Natural killer cell (primary cell): ENCODE measurements around the gene LIN52. TPM values are rescaled to one million over a fixed set of nuclear protein-coding genes. Genes with fewer than 3 reads are reported as not detected.

Source experiments
- ATAC-seq, 3 donors: fragments of 150-1000 bp in 2 of 3; fragments of 200-7000 bp in 1 of 3; cut with Tn5 transposase; 1 replicate in 1 of 3; 2 replicates in 2 of 3; pipeline ENCODE4 v1.10.0; 2021; ENCODE audit warnings: mild to moderate bottlenecking in 2 of 3, moderate library complexity in 2 of 3
- DNase-seq, 2 donors: peaks; one replicate each; pipeline versions ENCODE4 v3.0.0 to v3.0.0-alpha.2; 2013 to 2021; ENCODE audit warnings: mixed read lengths in 1 of 2
- H3K27ac ChIP-seq: one replicate; pipeline ENCODE4 v1.5.1; 2013; ENCODE audit warnings: mild to moderate bottlenecking, low read length
- H3K27me3 ChIP-seq: one replicate; pipeline ENCODE4 v1.6.1; 2013; ENCODE audit warnings: low read length; ENCODE audit not compliant: control insufficient read depth, insufficient read depth
- H3K36me3 ChIP-seq: one replicate; pipeline ENCODE4 v1.6.1; 2013; ENCODE audit warnings: low read length; ENCODE audit not compliant: control insufficient read depth, insufficient read depth
- H3K4me1 ChIP-seq: one replicate; pipeline ENCODE4 v1.6.1; 2013; ENCODE audit warnings: low read length; ENCODE audit not compliant: control insufficient read depth, insufficient read depth
- H3K4me3 ChIP-seq: one replicate; pipeline ENCODE4 v1.5.1; 2013; ENCODE audit warnings: low read length
- H3K9me3 ChIP-seq: one replicate; pipeline ENCODE4 v1.6.1; 2013; ENCODE audit warnings: low read length; ENCODE audit not compliant: control insufficient read depth, insufficient read depth
- H3K27ac Mint-ChIP-seq, 2 donors: one replicate each; pipeline ENCODE4 v1.8.0; 2022; ENCODE audit warnings: mild to moderate bottlenecking in 2 of 2, mixed read lengths in 2 of 2, moderate library complexity in 1 of 2
- H3K27me3 Mint-ChIP-seq, 2 donors: one replicate each; pipeline ENCODE4 v1.8.0; 2022; ENCODE audit warnings: low read depth in 2 of 2, mixed read lengths in 2 of 2
- H3K36me3 Mint-ChIP-seq: one replicate; pipeline ENCODE4 v1.8.0; 2022; ENCODE audit warnings: mixed read lengths
- H3K4me1 Mint-ChIP-seq, 2 donors: one replicate each; pipeline ENCODE4 v1.8.0; 2022; ENCODE audit warnings: mixed read lengths in 2 of 2
- H3K4me3 Mint-ChIP-seq: one replicate; pipeline ENCODE4 v1.8.0; 2022; ENCODE audit warnings: mild to moderate bottlenecking, moderate library complexity, mixed read lengths
- H3K9me3 Mint-ChIP-seq, 2 donors: one replicate each; pipeline ENCODE4 v1.8.0; 2022; ENCODE audit warnings: mixed read lengths in 2 of 2
- WGBS: methylation state at CpG from one replicate; pipeline ENCODE4 v1.1.7; 2013; ENCODE audit warnings: missing lambda C conversion rate; ENCODE audit not compliant: insufficient coverage; 5-methylcytosine and 5-hydroxymethylcytosine counted together
- intact Hi-C: fragments of 100-400 bp; cut with micrococcal nuclease; formaldehyde crosslinking; loops from one replicate; pipeline ENCODE4 v1.14.2; 2022
- total RNA-seq, 4 donors: library from RNA; stranded (reverse); fragments of 120-200 nt in 1 of 4; gene quantifications; one replicate each; pipeline versions ENCODE4 v1.2.3 to v1.2.4, GENCODE V29; 2013 to 2022
- TF ChIP-seq, protein P1 (sequence below): fragments of 200-600 bp; IDR thresholded peaks from one replicate; pipeline ENCODE4 v1.8.0; 2022; ENCODE audit warnings: antibody characterized with exemption

LIN52 gene
- total RNA-seq, 3 donors from 2014 or later (not counting 1 experiment from before 2014, with no cell fraction given) = 10.6 to 15.0 (median 12.8) TPM

GRCh38 chr14:74205882-74206281 is 121.1 kb downstream of the LIN52 start:
- intact Hi-C loops = no loop called here
- H3K36me3 ChIP-seq = peaks cover 7% of the 10 kb centered on the region
- no peak for ATAC-seq
- no peak overlapping the region for H3K27ac ChIP-seq
- TF ChIP-seq, protein P1, sequence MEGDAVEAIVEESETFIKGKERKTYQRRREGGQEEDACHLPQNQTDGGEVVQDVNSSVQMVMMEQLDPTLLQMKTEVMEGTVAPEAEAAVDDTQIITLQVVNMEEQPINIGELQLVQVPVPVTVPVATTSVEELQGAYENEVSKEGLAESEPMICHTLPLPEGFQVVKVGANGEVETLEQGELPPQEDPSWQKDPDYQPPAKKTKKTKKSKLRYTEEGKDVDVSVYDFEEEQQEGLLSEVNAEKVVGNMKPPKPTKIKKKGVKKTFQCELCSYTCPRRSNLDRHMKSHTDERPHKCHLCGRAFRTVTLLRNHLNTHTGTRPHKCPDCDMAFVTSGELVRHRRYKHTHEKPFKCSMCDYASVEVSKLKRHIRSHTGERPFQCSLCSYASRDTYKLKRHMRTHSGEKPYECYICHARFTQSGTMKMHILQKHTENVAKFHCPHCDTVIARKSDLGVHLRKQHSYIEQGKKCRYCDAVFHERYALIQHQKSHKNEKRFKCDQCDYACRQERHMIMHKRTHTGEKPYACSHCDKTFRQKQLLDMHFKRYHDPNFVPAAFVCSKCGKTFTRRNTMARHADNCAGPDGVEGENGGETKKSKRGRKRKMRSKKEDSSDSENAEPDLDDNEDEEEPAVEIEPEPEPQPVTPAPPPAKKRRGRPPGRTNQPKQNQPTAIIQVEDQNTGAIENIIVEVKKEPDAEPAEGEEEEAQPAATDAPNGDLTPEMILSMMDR = no peak
- no peak overlapping the region for H3K4me3 ChIP-seq
- no peaks in the 10 kb centered on the region for H3K9me3 ChIP-seq
- H3K36me3 Mint-ChIP-seq = no peaks in the 10 kb centered on the region
- no peaks in the 10 kb centered on the region for H3K27me3 ChIP-seq
- no peak overlapping the region for H3K4me3 Mint-ChIP-seq
- H3K4me1 ChIP-seq = no peaks in the 10 kb centered on the region
- H3K4me1 Mint-ChIP-seq = peaks cover 0 to 6% of the 10 kb centered on the region in 2 donors
- peaks cover 0 to 4% of the 10 kb centered on the region in 2 donors for H3K27me3 Mint-ChIP-seq
- 100% methylated on average over 1 of the region's 1 CpG for WGBS
- DNase-seq = no peak
- H3K9me3 Mint-ChIP-seq = no peaks in the 10 kb centered on the region
- no peak overlapping the region for H3K27ac Mint-ChIP-seq

- Mint-ChIP-seq H3K27me3 (peaks cover 0 to 4% of the 10 kb centered on the region in 2 donors), H3K9me3 (no peaks in the 10 kb centered on the region), H3K4me3 (no peak overlapping the region), H3K4me1 (peaks cover 0 to 6% of the 10 kb centered on the region in 2 donors), H3K27ac (no peak overlapping the region), H3K36me3 (no peaks in the 10 kb centered on the region)
- no peak overlapping the region for H3K27ac ChIP-seq
- H3K9me3 ChIP-seq = no peaks in the 10 kb centered on the region
- intact Hi-C loops = no loop called here
- DNase-seq (no peak), ATAC-seq (no peak)
- no peaks in the 10 kb centered on the region for H3K27me3 ChIP-seq
- H3K4me3 ChIP-seq = no peak overlapping the region
- TF ChIP-seq, protein P1 = no peak
- 67% methylated on average over 1 of the region's 3 CpGs for WGBS
- peaks cover 4% of the 10 kb centered on the region for H3K36me3 ChIP-seq
- no peaks in the 10 kb centered on the region for H3K4me1 ChIP-seq
Observed at GRCh38 chr14:74207943-74208342, 123.2 kb downstream of the LIN52 start.

DNA sequence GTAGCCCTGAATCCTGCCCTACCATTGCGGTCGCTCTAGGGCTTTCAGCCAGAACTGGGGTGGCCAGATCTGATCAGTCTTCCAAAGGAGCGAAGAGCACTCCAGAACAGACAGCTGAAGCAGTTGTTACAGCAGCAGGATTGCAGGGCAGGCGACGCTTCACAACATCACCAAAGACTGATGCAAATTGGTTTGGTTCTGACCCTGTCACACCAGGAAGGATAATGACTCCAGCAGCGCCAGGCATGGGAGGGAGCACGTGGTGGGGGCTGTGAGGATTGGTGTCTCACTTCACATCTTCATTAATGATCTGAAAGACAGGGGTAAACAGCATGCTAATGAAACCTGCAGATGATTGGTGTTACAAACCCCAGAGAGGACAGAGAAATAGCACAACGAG is 123.9 kb downstream of the LIN52 start:
- DNase-seq (no peak), ATAC-seq (no peak)
- peaks cover 0 to 4% of the 10 kb centered on the region in 2 donors for H3K27me3 Mint-ChIP-seq
- no peak overlapping the region for H3K4me3 Mint-ChIP-seq
- no peak overlapping the region for H3K27ac Mint-ChIP-seq
- no peak overlapping the region for H3K27ac ChIP-seq
- TF ChIP-seq, protein P1 = no peak
- intact Hi-C loops = no loop called here
- H3K4me1 Mint-ChIP-seq = peaks cover 0 to 6% of the 10 kb centered on the region in 2 donors
- H3K9me3 ChIP-seq = no peaks in the 10 kb centered on the region
- H3K36me3 ChIP-seq = no peaks in the 10 kb centered on the region
- H3K4me1 ChIP-seq = no peaks in the 10 kb centered on the region
- WGBS = 74% methylated on average over 8 of the region's 8 CpGs
- no peaks in the 10 kb centered on the region for H3K9me3 Mint-ChIP-seq
- no peak overlapping the region for H3K4me3 ChIP-seq
- no peaks in the 10 kb centered on the region for H3K36me3 Mint-ChIP-seq
- H3K27me3 ChIP-seq = no peaks in the 10 kb centered on the region

DNA sequence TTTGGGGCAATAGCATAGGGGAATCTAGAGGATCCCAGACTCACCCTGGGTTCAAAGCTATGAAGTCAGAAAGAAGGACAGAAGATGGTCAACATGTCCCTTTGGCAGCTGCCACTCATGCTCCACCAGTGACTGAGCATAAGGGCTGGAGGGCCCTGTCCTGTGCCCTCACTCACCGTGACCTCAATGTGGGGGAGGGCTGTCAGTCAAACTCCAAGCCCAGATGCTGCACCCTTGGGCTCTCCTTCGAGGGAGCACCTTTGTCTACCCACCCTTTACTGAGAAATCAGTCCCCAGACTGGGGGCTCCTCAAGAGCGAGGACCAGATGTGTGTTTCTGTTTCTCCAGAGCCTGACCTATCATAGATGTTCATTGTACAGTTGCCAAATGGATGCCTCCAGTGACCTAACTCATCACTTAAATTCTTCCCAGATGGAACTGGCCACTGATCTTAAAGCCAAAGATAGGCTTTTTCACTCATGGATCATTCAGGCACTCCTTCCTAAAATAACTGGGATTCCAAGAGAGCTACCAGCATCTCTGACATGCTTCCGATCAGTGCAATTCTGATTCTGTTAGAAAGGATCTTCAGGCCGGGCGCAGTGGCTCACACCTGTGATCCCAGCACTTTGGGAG is 127.3 kb downstream of the LIN52 start:
- H3K4me3 ChIP-seq = no peak overlapping the region
- H3K4me1 ChIP-seq = no peaks in the 10 kb centered on the region
- no peak for DNase-seq
- no peaks in the 10 kb centered on the region for H3K27me3 ChIP-seq
- intact Hi-C loops = no loop called here
- 88% methylated on average over 6 of the region's 6 CpGs for WGBS
- TF ChIP-seq, protein P1 = no peak
- Mint-ChIP-seq H3K27me3 (peaks cover 0 to 7% of the 10 kb centered on the region in 2 donors), H3K4me1 (peaks cover 0 to 6% of the 10 kb centered on the region in 2 donors), H3K4me3 (no peak overlapping the region), H3K36me3 (no peaks in the 10 kb centered on the region), H3K27ac (no peak overlapping the region), H3K9me3 (no peaks in the 10 kb centered on the region)
- H3K36me3 ChIP-seq = no peaks in the 10 kb centered on the region
- no peak overlapping the region for H3K27ac ChIP-seq
- no peaks in the 10 kb centered on the region for H3K9me3 ChIP-seq
- ATAC-seq = no peak
